HepG2 (cell line): ENCODE data around the gene ZNF783. TPM values are rescaled to one million over a fixed set of nuclear protein-coding genes. Genes with fewer than 3 reads are reported as not detected.

Experiments
- ETS1 ChIP-seq: sonication (generic); formaldehyde crosslinking; IDR thresholded peaks from 2 replicates; pipeline ENCODE4 v1.4.0; 2020; ENCODE audit warnings: missing genetic modification reagents
- GLMP ChIP-seq: sonication (generic); formaldehyde crosslinking; IDR thresholded peaks from 2 replicates; pipeline ENCODE4 v1.9.0; 2021; ENCODE audit warnings: missing genetic modification reagents, mild to moderate bottlenecking, borderline replicate concordance
- KDM4B ChIP-seq: sonication (generic); formaldehyde crosslinking; IDR thresholded peaks from 2 replicates; pipeline ENCODE4 v1.4.0; 2020; ENCODE audit warnings: missing genetic modification reagents
- KLF16 ChIP-seq, 2 experiments: sonication (generic) in 1 of 2; formaldehyde crosslinking in 1 of 2; IDR thresholded peaks; 2 replicates each; pipeline versions ENCODE4 v1.6.1 to v1.8.0; 2016 to 2023; ENCODE audit warnings: missing genetic modification reagents in 2 of 2, missing compliant biosample characterization in 1 of 2
- KMT2B ChIP-seq: IDR thresholded peaks from 2 replicates; pipeline ENCODE4 v1.6.1; 2016; ENCODE audit warnings: missing genetic modification reagents, missing compliant biosample characterization
- MEF2D ChIP-seq: sonication (generic); formaldehyde crosslinking; IDR thresholded peaks from 2 replicates; pipeline ENCODE4 v1.5.1; 2020; ENCODE audit warnings: mild to moderate bottlenecking, missing genetic modification reagents
- MTA1 ChIP-seq: sonication (generic); formaldehyde crosslinking; IDR thresholded peaks from 2 replicates; pipeline ENCODE4 v1.4.0; 2020; ENCODE audit warnings: missing genetic modification reagents, mild to moderate bottlenecking, borderline replicate concordance
- NR2F2 ChIP-seq: IDR thresholded peaks from 2 replicates; pipeline ENCODE4 v1.6.1; 2012; ENCODE audit warnings: low read depth, inconsistent platforms, borderline replicate concordance
- ZBTB2 ChIP-seq: sonication (generic); formaldehyde crosslinking; IDR thresholded peaks from 2 replicates; pipeline ENCODE4 v1.8.0; 2022; ENCODE audit warnings: low read depth, missing genetic modification reagents
- ZNF260 ChIP-seq: sonication (generic); formaldehyde crosslinking; IDR thresholded peaks from 2 replicates; pipeline ENCODE4 v1.4.0; 2020; ENCODE audit warnings: missing genetic modification reagents, low read depth, mild to moderate bottlenecking, borderline replicate concordance
- ZNF354B ChIP-seq: sonication (generic); formaldehyde crosslinking; IDR thresholded peaks from 2 replicates; pipeline ENCODE4 v1.8.0; 2022; ENCODE audit warnings: mild to moderate bottlenecking, missing genetic modification reagents
- ZNF549 ChIP-seq: sonication (generic); formaldehyde crosslinking; IDR thresholded peaks from 2 replicates; pipeline ENCODE4 v1.5.0; 2020; ENCODE audit warnings: missing genetic modification reagents
- ZNF550 ChIP-seq: sonication (generic); formaldehyde crosslinking; IDR thresholded peaks from 2 replicates; pipeline ENCODE4 v1.4.0; 2020; ENCODE audit warnings: mild to moderate bottlenecking, missing genetic modification reagents, borderline replicate concordance
- ZNF556 ChIP-seq: sonication (generic); formaldehyde crosslinking; IDR thresholded peaks from 2 replicates; pipeline ENCODE4 v1.4.0; 2020; ENCODE audit warnings: mild to moderate bottlenecking, missing genetic modification reagents, borderline replicate concordance
- ZNF567 ChIP-seq: sonication (generic); formaldehyde crosslinking; IDR thresholded peaks from 2 replicates; pipeline ENCODE4 v1.8.1; 2023; ENCODE audit warnings: mild to moderate bottlenecking, missing genetic modification reagents, borderline replicate concordance
- ZNF572 ChIP-seq: sonication (generic); formaldehyde crosslinking; IDR thresholded peaks from 2 replicates; pipeline ENCODE4 v1.5.1; 2020; ENCODE audit warnings: mild to moderate bottlenecking, missing genetic modification reagents
- ZNF609 ChIP-seq: sonication (generic); formaldehyde crosslinking; IDR thresholded peaks from 2 replicates; pipeline ENCODE4 v1.4.0; 2020; ENCODE audit warnings: mild to moderate bottlenecking, missing genetic modification reagents, borderline replicate concordance
- ZNF773 ChIP-seq: sonication (generic); formaldehyde crosslinking; IDR thresholded peaks from 2 replicates; pipeline ENCODE4 v1.4.0; 2020; ENCODE audit warnings: missing genetic modification reagents, borderline replicate concordance
- ZSCAN30 ChIP-seq: sonication (generic); formaldehyde crosslinking; IDR thresholded peaks from 2 replicates; pipeline ENCODE4 v1.5.0; 2020; ENCODE audit warnings: mild to moderate bottlenecking, missing genetic modification reagents
- polyA plus RNA-seq, 8 experiments: library from polyadenylated mRNA; depleted of rRNA in 3 of 8; stranded (reverse) in 7 of 8; unstranded in 1 of 8; fragments of >200 nt; fragmentation: Illumina TruSeq in 4 of 8; extraction: Trizol in 4 of 8; gene quantifications; 2 replicates each; pipeline versions ENCODE4 v1.2.1 to v1.2.3, GENCODE V29; 2011 to 2016; ENCODE audit warnings: low read depth in 4 of 8, missing spikeins in 1 of 8, mixed read lengths in 1 of 8; ENCODE audit not compliant: insufficient read depth in 1 of 8
- total RNA-seq, 5 experiments: library from RNA; depleted of rRNA; stranded (reverse); fragments of >200 nt; fragmentation: Illumina TruSeq; extraction: Trizol; gene quantifications; 2 replicates each; pipeline ENCODE4 v1.2.3, GENCODE V29; 2016; ENCODE audit warnings: low read depth in 1 of 5

The ZNF783 gene
- total and polyA plus RNA-seq, 2 of the 13 experiments (the other 11 are each of a cell fraction or from before 2014, with no cell fraction given): 4.1 to 5.2 TPM

- TF ChIP-seq ZBTB2 (CRISPR knock-in tag): peak; percentile 89
- peak; percentile 65; the same call in 1 of the 2 replicates for TF ChIP-seq MTA1 (CRISPR knock-in tag)
- no peak for TF ChIP-seq KDM4B (CRISPR knock-in tag)
- TF ChIP-seq ZNF572: no peak
- TF ChIP-seq GLMP: peak; percentile 91; the same call in 1 of the 2 replicates
- no peak for TF ChIP-seq ZNF550 (CRISPR knock-in tag)
- TF ChIP-seq ZNF567 (CRISPR knock-in tag): no peak
- peak; percentile 68; the same call in 1 of the 2 replicates for TF ChIP-seq ZNF609
- 0 out of 2 replicates have a peak, but pooled peaks have one; percentile 20 for TF ChIP-seq ETS1 (CRISPR knock-in tag)
- TF ChIP-seq ZNF549 (CRISPR knock-in tag): no peak
- peak; percentile 74 for TF ChIP-seq KMT2B (CRISPR knock-in tag)
- peak; percentile 78; the same call in 1 of the 2 replicates for TF ChIP-seq ZNF354B (CRISPR knock-in tag)
- no peak for TF ChIP-seq NR2F2
- TF ChIP-seq ZNF773: 0 out of 2 replicates have a peak, but pooled peaks have one; percentile 60
- TF ChIP-seq ZNF260: no peak
- TF ChIP-seq ZNF556 (CRISPR knock-in tag): no peak; the same call in 1 of the 2 replicates
- TF ChIP-seq ZSCAN30 (CRISPR knock-in tag): no peak
- TF ChIP-seq MEF2D (CRISPR knock-in tag): no peak
- peak in 1 of 2 experiments; percentile 67; a peak in 2 of 4 replicates for TF ChIP-seq KLF16 (CRISPR knock-in tag; IDR thresholded peaks at IDR 0.05)
These were observed at the start of gene ZNF783 (continued) for GRCh38 chr7:149261829-149262617.
